Neural progenitor cell (in vitro differentiated cells): ENCODE data around the gene NT5DC1. TPM values are rescaled to one million over a fixed set of nuclear protein-coding genes. Genes with fewer than 3 reads are reported as not detected.

Experiments used
- DNase-seq: peaks from one replicate; pipeline ENCODE4 v3.0.0-alpha.2; 2016; ENCODE audit warnings: low spot score
- H2AFZ ChIP-seq: fragments of 200-600 bp; sonication (generic); replicated peaks from 2 replicates; pipeline ENCODE4 v1.6.1; 2016; ENCODE audit warnings: antibody characterized with exemption
- H3F3A ChIP-seq: fragments of 200-600 bp; sonication (generic); 2 replicates; pipeline ENCODE4 v1.6.1; 2016; ENCODE audit warnings: antibody characterized with exemption, low read depth
- H3K27ac ChIP-seq: fragments of 200-600 bp; sonication (generic); 2 replicates; pipeline ENCODE4 v1.5.1; 2016; ENCODE audit warnings: mild to moderate bottlenecking
- H3K27me3 ChIP-seq: fragments of 200-600 bp; sonication (generic); 2 replicates; pipeline ENCODE4 v1.6.1; 2016; ENCODE audit warnings: mild to moderate bottlenecking, moderate library complexity
- H3K36me3 ChIP-seq: fragments of 200-600 bp; sonication (generic); 2 replicates; pipeline ENCODE4 v1.5.1; 2016
- H3K4me1 ChIP-seq: fragments of 200-600 bp; sonication (generic); 2 replicates; pipeline ENCODE4 v1.6.1; 2016; ENCODE audit warnings: mixed run types
- H3K4me2 ChIP-seq: fragments of 200-600 bp; sonication (generic); 2 replicates; pipeline ENCODE4 v1.6.1; 2016
- H3K4me3 ChIP-seq: fragments of 200-600 bp; sonication (generic); 2 replicates; pipeline ENCODE4 v1.5.1; 2016
- H3K79me2 ChIP-seq: fragments of 200-600 bp; sonication (generic); 2 replicates; pipeline ENCODE4 v1.6.1; 2016; ENCODE audit warnings: low read depth
- H3K9ac ChIP-seq: fragments of 200-600 bp; sonication (generic); 2 replicates; pipeline ENCODE4 v1.6.1; 2016
- H3K9me3 ChIP-seq: fragments of 200-600 bp; sonication (generic); 2 replicates; pipeline ENCODE4 v1.5.1; 2016; ENCODE audit warnings: low read depth
- H4K20me1 ChIP-seq: fragments of 200-600 bp; sonication (generic); 2 replicates; pipeline ENCODE4 v1.6.1; 2016; ENCODE audit warnings: low read depth
- H3K27ac Mint-ChIP-seq: 3 replicates; pipeline ENCODE4 v1.8.0; 2021; ENCODE audit warnings: mixed read lengths
- H3K27me3 Mint-ChIP-seq: 2 replicates; pipeline ENCODE4 v1.8.0; 2022; ENCODE audit warnings: low read depth, mild to moderate bottlenecking, inconsistent platforms, moderate library complexity, mixed read lengths; ENCODE audit not compliant: insufficient read depth
- H3K36me3 Mint-ChIP-seq: 3 replicates; pipeline ENCODE4 v1.8.0; 2021; ENCODE audit warnings: mixed read lengths
- H3K4me1 Mint-ChIP-seq: 3 replicates; pipeline ENCODE4 v1.8.0; 2021; ENCODE audit warnings: mixed read lengths
- H3K4me3 Mint-ChIP-seq: 3 replicates; pipeline ENCODE4 v1.8.0; 2021; ENCODE audit warnings: mild to moderate bottlenecking, moderate library complexity, mixed read lengths
- H3K9me3 Mint-ChIP-seq: 3 replicates; pipeline ENCODE4 v1.8.0; 2020; ENCODE audit warnings: mixed read lengths
- EZH2 ChIP-seq: fragments of 200-600 bp; sonication (generic); IDR thresholded peaks from 2 replicates; pipeline ENCODE4 v1.6.1; 2017; ENCODE audit warnings: antibody characterized with exemption, mild to moderate bottlenecking, moderate library complexity
- EZH2phosphoT487 ChIP-seq: fragments of 200-600 bp; sonication (generic); IDR thresholded peaks from 2 replicates; pipeline ENCODE4 v1.6.1; 2017; ENCODE audit warnings: antibody characterized with exemption
- total RNA-seq: library from RNA; depleted of rRNA; stranded (reverse); fragments of >200 nt; gene quantifications from 2 replicates; pipeline ENCODE4 v1.2.3, GENCODE V29; 2015; ENCODE audit warnings: low replicate concordance
- TF ChIP-seq, protein P1 (sequence below): fragments of 200-600 bp; sonication (generic); IDR thresholded peaks from 2 replicates; pipeline ENCODE4 v1.5.1; 2017; ENCODE audit warnings: antibody characterized with exemption, mild to moderate bottlenecking

Gene NT5DC1
- total RNA-seq, 1 donor from 2014 or later = 19.3 TPM

DNA sequence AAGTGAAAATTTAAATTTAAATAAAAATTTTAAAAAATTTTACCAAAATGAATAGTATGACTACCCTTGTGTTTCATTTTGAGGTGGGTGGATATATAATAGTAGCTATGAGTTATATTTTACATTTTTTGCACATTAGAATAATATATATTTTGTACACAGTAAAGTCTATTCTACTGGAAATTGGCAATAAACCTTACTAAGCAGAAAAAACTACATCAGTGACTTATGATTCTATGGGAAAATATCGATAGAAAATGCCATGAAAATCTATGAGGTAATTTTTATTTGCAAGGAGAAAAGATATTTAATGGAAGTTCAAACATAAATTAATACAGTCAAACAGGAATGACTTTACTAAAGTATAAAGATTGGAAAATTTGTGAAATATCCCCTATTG, 156.0 kb downstream of the NT5DC1 start:
- Histone ChIP-seq H3K36me3 (no peaks in the 10 kb centered on the region), H3F3A (peaks cover 8% of the 10 kb centered on the region), H3K27me3 (no peaks in the 10 kb centered on the region), H3K9ac (no peak overlapping the region), H3K4me3 (no peak overlapping the region), H3K4me2 (no peak overlapping the region), H3K9me3 (no peaks in the 10 kb centered on the region), H4K20me1 (no peaks in the 10 kb centered on the region), H2AFZ (no peak overlapping the region), H3K4me1 (peaks cover 22% of the 10 kb centered on the region), H3K79me2 (peaks cover 31% of the 10 kb centered on the region), H3K27ac (no peak overlapping the region)
- H3K27ac Mint-ChIP-seq = no peak overlapping the region
- no peak for DNase-seq
- H3K4me3 Mint-ChIP-seq = no peak overlapping the region
- H3K9me3 Mint-ChIP-seq = no peaks in the 10 kb centered on the region
- peaks cover 2% of the 10 kb centered on the region for H3K27me3 Mint-ChIP-seq
- peaks cover 36% of the 10 kb centered on the region for H3K36me3 Mint-ChIP-seq
- TF ChIP-seq, protein P1, sequence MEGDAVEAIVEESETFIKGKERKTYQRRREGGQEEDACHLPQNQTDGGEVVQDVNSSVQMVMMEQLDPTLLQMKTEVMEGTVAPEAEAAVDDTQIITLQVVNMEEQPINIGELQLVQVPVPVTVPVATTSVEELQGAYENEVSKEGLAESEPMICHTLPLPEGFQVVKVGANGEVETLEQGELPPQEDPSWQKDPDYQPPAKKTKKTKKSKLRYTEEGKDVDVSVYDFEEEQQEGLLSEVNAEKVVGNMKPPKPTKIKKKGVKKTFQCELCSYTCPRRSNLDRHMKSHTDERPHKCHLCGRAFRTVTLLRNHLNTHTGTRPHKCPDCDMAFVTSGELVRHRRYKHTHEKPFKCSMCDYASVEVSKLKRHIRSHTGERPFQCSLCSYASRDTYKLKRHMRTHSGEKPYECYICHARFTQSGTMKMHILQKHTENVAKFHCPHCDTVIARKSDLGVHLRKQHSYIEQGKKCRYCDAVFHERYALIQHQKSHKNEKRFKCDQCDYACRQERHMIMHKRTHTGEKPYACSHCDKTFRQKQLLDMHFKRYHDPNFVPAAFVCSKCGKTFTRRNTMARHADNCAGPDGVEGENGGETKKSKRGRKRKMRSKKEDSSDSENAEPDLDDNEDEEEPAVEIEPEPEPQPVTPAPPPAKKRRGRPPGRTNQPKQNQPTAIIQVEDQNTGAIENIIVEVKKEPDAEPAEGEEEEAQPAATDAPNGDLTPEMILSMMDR = no peak
- no peak for TF ChIP-seq EZH2
- TF ChIP-seq EZH2phosphoT487 = no peak
- peaks cover 20% of the 10 kb centered on the region for H3K4me1 Mint-ChIP-seq

DNA sequence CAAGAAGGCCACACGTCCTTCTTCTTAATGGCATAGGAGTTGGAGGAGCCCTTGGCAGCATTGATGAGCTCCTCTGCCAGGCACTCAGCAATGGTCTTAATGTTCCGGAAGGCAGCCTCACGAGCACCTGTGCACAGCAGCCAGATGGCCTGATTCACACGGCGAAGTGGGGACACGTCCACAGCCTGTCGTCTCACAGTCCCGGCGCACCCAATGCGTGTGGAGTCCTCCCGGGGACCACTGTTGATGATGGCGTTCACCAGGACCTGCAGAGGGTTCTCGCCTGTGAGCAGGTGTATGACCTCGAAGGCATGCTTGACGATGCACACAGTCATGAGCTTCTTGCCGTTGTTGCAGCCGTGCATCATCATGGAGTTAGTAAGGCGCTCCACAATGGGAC, 157.9 kb downstream of the NT5DC1 start:
- Mint-ChIP-seq H3K9me3 (peaks cover 8% of the 10 kb centered on the region), H3K27ac (no peak overlapping the region), H3K4me1 (peaks cover 12% of the 10 kb centered on the region), H3K27me3 (peaks cover 2% of the 10 kb centered on the region), H3K4me3 (no peak overlapping the region), H3K36me3 (peaks cover 45% of the 10 kb centered on the region)
- Histone ChIP-seq H2AFZ (no peak overlapping the region), H3K9me3 (no peaks in the 10 kb centered on the region), H3K27me3 (no peaks in the 10 kb centered on the region), H3K4me1 (peaks cover 10% of the 10 kb centered on the region), H3F3A (peaks cover 8% of the 10 kb centered on the region), H3K27ac (no peak overlapping the region), H3K4me3 (no peak overlapping the region), H3K9ac (no peak overlapping the region), H4K20me1 (no peaks in the 10 kb centered on the region), H3K4me2 (no peak overlapping the region), H3K79me2 (peaks cover 13% of the 10 kb centered on the region), H3K36me3 (no peaks in the 10 kb centered on the region)
- DNase-seq = no peak
- TF ChIP-seq EZH2 = no peak
- TF ChIP-seq EZH2phosphoT487 = no peak
- TF ChIP-seq, protein P1 = no peak

DNA sequence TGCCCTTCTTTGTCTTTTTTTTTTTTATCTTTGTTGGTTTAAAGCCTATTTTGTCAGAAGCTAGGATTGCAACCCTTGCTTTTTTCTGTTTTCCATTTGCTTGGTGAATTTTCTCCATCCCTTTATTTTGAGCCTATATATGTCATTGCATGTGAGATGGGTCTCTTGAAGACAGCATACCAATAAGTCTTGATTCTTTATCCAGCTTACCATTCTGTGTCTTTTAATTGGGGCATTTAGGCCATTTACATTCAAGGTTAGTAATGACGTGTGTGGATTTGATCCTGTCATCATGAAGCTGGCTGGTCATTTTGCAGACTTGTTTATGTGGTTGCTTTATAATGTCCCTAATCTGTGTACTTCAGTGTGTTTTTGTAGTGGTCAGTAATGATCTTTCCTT, 162.7 kb downstream of the NT5DC1 start:
- Histone ChIP-seq H3F3A (no peaks in the 10 kb centered on the region), H3K4me1 (no peaks in the 10 kb centered on the region), H3K36me3 (no peaks in the 10 kb centered on the region), H3K4me2 (no peak overlapping the region), H3K4me3 (no peak overlapping the region), H3K79me2 (no peaks in the 10 kb centered on the region), H3K9me3 (no peaks in the 10 kb centered on the region), H4K20me1 (no peaks in the 10 kb centered on the region), H3K9ac (no peak overlapping the region), H3K27me3 (no peaks in the 10 kb centered on the region), H2AFZ (no peak overlapping the region), H3K27ac (no peak overlapping the region)
- H3K4me3 Mint-ChIP-seq = no peak overlapping the region
- peaks cover 53% of the 10 kb centered on the region for H3K36me3 Mint-ChIP-seq
- TF ChIP-seq, protein P1 = no peak
- TF ChIP-seq EZH2 (no peak), EZH2phosphoT487 (no peak)
- peaks cover 2% of the 10 kb centered on the region for H3K27me3 Mint-ChIP-seq
- H3K4me1 Mint-ChIP-seq = peaks cover 5% of the 10 kb centered on the region
- H3K27ac Mint-ChIP-seq = no peak overlapping the region
- peaks cover 8% of the 10 kb centered on the region for H3K9me3 Mint-ChIP-seq
- no peak for DNase-seq
